Right kidney (tissue), 1 donor: ENCODE measurements around the gene ZNF133.
"Not testable (repeated sequence)": the region's sequence is repeated elsewhere in the genome, so short reads cannot be mapped to it uniquely, and the experiment has no call there.

Experiments used
- DNase-seq: peaks from one replicate; pipeline ENCODE4 v3.0.0-alpha.2; 2016

Gene ZNF133

DNA sequence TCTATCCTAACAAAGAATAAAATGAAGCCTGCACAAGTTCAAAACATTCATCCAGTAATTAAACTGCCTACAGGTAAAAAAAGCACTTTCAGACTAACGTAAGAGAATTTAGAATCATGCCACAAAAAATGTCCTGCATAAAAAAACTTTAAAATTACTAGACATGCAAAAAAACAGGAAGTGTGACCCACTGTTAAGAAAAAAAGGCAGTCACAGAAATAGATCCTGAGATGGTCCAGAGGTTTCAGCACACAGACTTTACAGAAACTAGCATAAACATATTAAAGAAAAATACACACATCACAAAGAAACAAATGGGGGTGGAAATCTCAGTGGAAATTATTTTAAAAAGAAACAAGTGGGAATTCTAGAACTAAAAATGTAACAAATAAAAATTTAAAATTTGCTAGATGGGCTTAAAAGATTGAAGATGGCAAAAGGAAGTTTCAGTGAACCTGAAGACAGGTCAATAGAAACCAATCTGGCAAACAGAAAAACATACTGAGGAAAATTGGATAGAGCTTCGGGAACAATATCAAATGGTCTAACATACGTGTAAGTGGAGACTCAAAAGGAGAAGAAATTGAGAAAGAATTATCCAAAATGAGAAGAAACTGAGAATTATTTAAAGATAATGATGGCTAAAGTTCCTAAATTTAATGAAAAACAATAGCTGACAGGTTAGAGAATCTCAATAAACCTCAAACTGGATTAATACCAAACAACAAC is 3.4 kb upstream of the ZNF133 start:
- DNase-seq: no peak

DNA sequence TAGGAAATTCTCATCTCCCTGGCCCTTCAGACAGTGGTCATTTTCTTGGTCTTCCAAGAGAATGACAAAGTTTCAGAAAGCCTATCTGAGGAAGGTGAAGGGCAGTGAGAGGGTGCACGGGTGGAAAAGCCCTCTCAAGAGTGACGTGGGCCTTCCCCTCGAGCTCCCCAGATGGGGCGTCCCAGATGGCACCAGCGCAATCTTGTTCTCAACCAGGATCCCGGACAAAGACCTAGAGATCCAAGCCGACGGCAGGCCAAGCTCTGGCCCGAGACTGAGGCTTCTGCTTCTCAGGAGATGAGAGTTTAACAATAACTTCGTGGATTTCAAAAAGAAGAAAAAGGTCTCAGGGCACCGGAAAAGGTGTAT is 797 bp upstream of the ZNF133 start:
- DNase-seq: no peak

DNA sequence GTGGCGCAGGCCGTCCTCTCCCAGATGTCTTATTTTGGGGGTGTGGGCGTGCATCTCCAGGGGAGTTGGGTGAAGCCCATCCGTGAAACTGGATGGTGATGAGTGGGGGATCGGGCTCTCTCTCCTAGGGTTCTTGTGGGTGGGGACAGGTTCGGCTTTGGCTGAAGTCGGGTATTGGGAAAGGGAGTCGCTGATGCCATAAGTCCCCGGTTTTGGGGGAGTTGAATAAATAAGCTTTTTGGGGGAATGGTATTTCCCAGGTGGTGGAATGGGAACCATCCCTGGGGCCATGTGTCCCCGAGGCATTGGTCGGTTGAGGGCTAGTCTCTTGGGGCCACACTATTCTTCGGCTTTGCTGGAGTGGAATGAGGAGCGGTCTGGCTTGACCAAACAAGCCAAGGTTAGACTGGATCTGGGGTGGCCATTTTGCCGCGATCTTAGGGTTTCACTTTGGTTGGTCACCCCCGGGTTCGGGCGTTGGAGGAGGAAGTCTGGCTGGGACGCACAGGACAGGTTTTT is 481 bp downstream of the ZNF133 start:
- no peak for DNase-seq

DNA sequence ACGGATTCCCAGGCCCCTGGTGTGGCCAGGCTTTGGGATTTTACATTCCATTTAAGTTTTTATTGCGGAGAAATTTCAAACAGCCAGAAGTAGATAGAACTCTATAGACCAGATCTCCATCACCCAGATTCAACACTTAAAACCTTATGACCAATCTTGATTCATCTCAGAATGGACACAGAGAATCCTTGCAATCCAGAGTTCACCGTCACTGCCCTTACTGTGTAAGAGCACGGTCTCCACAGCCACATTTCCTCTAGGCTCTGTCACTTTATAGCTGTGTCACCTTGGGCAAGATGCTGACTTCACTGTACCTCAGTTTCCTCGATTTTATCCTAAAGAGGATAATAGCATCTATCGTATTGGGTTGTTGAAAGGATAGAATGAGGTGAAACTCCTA is 979 bp downstream of the ZNF133 start:
- no peak for DNase-seq

DNA sequence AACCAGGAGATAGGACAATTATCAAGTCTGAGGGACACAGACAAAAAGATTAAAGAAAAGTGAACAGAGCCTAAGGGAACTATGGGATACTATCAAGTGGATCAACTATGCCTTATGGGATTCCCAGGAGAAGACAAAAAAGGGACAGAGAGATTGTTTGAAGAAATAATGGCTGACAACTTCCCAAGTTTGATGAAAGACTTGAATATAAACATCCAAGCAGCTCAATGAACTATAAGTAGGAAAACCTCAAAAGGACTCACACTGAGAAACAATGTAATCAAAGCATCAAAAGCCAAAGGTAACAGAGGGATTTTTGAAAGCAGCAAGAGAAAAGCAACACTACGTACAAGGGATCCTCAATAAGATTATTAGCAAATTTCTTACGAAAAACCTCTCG is 11.0 kb downstream of the ZNF133 start:
- no peak for DNase-seq

DNA sequence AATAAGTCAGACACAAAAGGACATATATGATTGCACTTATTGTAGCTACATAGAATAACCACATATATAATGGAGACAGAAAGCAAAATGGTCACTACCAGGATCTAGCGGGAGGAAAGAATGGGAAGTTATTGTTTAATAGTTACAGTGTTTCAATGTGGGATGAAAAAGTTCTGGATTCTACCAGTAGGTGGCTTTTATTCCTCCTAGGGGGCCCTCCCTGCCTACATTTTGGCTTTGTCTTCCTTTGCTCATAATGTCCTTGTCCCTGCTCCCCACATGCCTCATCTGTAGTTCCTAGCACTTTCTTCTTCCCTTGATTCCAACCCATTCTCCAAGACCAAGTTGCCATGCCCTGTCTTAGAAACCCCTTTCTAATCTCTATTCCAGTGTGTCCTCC is 16.3 kb downstream of the ZNF133 start:
- no peak for DNase-seq

DNA sequence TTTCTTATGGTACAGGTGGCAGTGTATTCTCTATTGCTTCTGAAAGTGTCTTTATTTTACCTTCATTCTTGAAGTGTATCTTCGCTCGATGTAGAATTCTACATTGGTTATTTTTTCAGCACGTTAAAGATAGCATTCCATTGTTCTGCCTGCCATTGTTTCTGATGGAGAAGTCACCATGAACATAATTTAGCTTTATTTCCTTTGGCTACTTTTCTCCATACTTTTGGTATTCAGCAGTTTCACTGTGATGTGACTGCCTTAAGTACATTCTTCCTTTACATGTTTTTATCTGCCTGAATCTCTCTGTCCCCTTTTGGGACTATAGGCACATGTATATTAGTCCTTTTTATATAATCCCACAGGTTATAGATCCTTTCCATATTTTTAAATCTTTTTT is 19.0 kb downstream of the ZNF133 start:
- DNase-seq: no peak

DNA sequence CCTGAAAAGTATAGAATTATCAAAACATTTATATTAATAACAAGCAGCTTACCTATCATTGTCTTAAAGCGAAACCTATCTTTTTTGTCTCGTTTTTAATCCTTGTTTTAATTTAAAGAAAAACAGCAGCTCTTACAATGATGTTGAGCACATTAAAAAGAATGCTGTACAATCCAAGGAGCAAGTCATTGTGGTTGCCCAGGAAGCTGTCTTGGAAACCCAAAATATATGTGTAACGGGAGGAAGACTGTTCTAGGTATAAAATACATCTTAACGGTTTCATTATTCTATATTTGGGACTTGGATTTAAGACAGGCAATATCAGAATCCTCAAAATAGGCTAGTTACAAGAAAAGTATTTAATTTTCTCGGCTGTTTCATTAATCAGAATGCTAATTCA is 21.7 kb downstream of the ZNF133 start:
- DNase-seq: no peak

DNA sequence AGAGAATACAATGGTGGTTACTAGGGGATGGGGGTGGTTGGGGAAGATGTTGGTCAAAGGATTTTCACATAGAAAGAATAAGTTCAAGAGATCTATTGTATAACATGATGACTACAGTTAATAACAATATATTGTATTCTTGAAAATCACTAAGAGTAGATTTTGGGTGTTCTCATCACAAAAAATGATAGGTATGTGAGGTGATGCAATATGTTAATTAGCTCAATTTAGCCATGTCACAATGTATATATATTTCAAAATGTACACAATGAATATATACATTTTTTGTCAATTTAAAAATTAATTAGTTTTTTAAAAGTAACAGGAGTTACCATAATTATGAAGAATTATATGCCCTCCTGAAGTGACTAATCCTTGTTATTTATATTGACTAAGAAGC is 22.3 kb downstream of the ZNF133 start:
- no peak for DNase-seq

DNA sequence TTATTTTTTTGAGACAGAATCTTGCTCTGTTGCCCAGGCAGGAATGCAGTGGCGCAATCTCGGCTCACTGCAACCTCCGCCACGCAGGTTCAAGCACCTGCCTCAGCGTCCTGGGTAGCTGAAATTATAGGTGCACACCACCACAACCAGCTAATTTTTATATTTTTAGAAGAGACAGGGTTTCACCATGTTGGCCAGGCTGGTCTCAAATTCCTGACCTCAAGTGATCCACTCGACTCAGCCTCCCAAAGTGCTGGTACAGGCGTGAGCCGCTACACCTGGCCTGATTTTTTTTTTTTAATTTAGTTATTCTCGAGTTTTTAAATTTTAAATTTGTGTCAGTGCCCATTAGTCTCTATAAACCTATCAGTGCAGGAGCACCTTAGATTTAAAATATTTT is 24.4 kb downstream of the ZNF133 start:
- DNase-seq: no peak

DNA sequence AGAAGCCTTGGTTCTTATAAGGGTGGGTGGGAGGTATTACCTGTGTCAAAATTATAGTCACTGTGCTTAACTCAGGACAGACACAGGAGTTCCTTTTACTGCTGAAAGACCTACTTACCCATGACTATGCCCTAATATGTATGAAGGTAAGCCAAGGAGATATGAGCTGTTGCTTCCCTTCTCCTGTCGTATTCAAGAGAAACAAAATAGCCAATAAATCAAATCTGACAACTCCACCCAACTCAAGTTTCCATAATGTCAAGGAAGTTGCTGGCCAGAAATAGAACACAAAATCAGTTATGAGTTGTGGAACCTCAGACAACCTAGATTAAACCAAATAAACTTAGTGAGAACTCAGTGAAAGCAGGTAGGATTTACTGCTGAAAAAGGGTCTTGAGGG is 25.1 kb downstream of the ZNF133 start:
- no peak for DNase-seq

DNA sequence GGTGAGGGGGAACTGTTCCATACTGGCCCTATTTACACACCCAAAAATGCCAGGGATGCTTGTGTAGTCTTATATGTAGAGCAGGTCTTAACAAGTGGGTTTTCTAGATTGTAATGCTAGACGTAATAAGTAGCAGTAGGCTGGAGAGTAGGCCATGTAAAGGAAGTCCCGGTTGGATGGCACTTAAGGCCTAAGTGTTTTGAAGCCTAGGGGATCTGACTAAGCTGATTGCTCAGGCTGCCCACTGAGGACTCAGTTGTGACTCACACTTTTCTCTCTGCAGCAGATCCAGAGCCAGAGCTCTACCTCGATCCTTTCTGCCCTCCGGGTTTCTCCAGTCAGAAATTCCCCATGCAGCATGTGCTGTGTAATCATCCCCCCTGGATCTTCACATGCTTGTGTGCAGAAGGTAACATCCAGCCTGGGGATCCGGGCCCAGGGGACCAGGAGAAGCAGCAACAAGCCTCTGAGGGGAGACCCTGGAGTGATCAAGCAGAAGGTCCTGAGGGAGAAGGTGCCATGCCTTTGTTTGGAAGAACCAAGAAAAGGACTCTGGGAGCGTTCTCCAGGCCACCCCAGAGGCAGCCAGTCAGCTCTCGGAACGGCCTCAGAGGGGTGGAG is 26.6 kb downstream of the ZNF133 start:
- DNase-seq: no peak

DNA sequence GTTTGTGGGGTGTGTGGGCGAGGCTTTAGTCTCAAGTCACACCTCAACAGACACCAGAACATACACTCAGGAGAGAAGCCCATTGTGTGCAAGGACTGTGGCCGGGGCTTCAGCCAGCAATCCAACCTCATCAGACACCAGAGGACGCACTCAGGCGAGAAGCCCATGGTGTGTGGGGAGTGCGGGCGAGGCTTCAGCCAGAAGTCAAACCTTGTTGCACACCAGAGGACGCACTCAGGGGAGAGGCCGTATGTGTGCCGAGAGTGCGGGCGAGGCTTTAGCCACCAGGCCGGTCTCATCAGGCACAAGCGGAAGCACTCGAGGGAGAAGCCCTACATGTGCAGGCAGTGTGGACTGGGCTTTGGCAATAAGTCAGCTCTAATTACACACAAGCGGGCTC is 27.8 kb downstream of the ZNF133 start:
- DNase-seq: no peak

DNA sequence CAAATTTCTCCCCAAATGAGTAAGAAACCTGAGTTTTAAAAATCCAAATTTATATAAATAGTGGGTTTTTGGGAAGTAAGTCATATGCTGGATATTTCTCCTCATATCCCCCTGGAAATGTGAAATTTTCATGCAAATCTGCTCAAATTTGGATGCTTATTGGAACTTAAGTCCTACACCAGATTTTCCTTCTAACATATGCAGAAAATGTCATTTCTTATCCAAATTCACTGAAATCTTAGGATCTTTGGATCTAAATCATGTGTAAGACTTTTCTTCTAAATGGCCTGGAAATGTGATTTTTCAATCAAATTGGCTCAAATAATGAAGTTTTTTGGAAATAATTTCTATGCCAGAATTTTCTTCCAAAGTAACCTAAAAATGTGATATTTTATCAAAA is 33.0 kb downstream of the ZNF133 start:
- DNase-seq: no peak

DNA sequence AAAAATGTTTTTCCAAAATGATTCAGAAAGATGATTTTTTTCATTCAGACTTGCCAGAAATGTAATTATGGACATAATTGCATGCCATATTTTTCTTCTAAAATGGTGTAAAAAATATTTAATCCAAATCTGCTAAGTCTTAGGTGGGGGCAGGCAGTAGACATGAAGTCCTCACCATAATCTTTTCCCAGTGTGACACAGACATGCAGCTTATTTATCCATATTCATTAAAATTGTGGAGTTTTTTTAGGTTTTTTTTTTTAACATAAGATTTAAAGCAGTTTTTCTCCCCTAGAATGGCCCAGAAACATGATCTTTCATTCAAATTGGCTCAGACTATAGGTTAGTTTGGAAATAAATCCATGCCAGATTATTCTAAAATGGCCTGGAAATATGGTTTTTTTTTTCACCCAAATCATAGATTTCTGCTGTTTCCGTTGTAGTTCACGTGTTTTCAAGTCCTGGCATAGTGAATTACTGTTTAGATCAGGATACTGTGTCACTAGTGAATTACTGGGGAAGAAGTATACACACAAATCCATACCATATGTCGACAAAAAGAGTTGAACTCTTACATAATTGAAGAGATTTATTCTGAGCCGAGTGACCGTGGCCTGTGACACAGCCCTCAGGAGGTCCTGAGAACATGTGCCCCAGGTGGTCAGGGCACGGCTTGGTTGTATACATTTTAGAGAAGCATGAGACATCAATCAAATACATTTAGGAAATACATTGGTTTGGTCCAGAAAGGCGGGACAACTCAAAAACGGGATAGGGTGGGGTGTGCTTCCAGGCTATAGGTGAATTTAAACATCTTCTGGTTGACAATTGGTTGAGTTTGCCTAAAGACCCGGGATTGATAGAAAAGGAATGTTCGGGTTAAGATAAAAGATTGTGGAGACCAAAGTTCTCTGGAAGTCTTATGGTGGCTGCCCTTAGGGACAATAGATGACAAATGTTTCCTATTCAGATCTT is 33.9 kb downstream of the ZNF133 start:
- DNase-seq: no peak

DNA sequence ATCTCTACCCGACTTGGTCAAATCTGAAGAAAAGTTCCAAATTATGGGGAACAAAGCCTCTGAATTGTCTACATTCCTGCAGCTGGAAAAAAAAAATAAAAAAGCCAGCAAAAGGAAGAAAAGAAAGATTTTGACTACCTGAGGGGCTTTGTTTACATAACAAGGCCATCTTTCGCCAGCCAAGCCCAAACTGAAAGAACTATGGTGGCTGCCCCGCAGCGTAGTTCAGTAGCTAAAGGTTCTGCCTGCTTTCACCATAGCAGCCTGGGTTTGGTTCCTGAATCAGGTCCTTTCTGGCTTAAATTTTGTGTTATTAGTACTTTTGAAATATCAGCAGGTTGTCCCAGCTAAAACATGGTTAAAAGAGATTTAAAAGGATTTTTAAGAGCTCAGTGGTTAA is 35.4 kb downstream of the ZNF133 start:
- no peak for DNase-seq

DNA sequence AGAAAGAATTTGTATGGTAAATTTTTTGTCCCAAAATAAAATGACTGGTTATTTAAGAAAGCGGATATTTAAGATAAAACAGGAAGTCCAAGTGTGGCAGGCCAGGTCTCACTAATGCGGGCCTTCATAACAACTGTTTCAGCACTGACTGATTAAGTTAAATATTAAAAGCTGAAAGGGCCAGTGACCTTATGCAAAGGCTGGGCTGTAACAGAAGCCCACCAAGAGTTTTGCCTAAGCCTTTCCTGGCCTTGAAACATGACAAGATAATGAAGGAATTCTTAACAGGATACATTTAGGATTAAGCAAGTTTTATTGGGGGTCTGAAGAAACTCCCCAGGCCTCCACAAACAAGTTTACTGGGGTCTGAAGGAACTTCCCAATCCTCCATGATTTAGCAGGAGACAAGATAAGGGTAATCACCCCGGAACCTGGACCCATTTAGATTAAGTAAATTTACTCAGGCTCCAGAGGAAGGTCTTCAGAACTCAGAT is 36.3 kb downstream of the ZNF133 start:
- no peak for DNase-seq

DNA sequence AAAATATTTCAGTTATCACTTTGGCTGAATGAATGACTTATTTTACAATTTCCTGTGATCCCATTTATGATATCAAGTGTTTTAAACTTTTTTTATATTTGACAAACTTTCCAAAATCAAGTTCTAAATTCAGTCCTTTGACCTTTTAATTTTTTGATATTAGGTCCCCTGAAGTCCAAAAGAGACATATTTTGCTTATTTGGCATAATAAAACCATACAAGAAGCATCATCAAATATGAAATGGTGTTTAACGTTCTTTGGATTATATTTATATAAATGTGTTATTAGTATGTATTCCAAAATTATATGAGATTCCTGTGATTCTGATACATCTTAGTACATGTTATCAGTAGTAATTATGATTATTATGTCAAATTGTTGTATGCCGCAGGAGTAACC is 38.7 kb downstream of the ZNF133 start:
- no peak for DNase-seq

DNA sequence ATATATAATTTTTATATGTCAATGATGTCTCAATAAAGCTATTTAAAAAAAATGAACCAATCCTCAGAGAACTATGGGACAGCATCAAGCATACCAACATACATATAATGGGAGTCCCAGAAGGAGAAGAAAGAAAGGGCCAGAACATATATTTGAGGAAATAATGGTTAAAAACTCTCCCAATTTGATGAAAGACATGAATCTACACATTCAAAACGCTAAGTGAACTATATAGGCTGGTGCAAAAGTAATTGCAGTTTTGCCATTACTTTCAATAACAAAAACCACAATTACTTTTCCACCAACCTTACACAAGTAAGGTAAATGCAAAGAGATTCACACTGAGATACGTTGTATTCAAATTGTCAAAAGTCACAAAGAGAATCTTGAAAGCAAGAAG is 43.4 kb downstream of the ZNF133 start:
- DNase-seq: no peak

DNA sequence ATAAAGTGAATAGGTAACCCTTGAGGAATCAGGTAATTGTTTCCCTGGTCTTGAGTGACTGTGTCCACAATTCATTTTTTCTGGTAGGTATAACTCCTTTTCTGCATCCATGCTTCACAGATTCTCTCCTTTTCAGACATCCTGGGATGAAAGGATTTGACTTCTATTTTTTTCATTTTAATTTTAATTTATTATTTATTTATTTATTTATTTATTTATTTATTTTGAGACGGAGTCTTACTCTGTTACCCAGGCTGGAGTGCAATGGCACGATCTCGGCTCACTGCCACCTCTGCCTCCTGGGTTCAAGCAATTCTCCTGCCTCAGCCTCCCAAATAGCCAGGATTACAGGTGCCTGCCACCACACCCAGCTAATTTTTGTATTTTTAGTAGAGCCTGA is 61.4 kb downstream of the ZNF133 start:
- DNase-seq: not testable (repeated sequence)

DNA sequence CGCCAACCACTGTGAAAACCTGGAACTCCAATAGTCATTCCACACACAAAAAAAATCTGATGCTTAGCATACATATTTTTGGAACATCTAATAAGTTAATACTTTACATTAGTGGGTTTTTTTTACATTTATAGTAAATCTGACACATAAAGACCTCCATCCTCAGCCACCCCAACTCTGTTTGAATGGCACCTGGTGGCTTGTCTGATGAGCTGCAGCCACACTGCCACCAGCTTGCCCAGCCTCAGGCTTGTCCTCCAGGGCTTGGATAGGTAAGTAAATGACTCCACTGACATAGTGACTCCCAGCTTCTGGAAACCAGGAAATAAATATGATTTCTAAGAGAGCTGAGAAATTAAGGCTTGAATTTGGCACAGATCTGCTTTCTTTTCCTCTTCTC is 71.5 kb downstream of the ZNF133 start:
- DNase-seq: no peak

DNA sequence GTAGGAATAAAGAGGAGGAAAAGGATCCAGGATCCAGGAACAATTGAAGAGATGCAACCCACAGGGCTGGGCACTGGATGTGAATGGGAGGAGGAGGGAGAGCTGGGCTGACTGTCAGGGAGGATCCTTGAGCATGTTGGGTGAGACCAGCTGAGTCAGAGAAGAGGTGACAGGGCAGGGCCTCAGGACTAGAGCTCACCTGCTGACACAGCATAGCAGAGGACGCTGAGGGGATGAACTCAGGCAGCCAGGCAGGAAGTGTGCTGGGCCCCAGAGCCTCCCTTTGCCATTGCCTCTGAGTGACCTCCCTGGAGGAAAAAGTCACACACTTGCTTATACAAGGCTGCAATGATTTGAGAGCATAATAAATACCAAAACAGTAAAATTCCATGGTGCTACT is 72.3 kb downstream of the ZNF133 start:
- DNase-seq: no peak

DNA sequence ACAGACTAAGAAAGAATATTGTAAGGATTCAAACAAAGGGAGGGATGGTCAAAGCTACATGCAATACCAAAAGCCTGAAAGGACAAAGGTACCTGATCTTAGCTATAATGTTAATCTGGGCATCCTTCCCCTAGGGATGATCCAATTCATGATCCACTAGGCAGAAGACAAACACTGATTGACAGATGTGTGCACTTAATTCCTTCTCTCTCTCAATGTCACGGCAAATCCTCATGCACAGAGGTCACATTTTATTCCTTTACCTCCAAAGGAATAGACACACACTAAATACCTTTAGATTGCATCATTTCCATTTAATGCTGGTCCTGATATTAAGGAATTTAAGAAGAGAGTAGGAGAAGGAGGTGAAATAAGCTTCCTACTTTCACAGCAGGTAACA is 73.4 kb downstream of the ZNF133 start:
- DNase-seq: no peak
